ENCODE results near the gene ASAP3. TPM values are rescaled to one million over a fixed set of nuclear protein-coding genes. Genes with fewer than 3 reads are reported as not detected.

Gene ASAP3
- total and polyA plus RNA-seq, 2 of the 13 experiments (the other 11 are each of a cell fraction or from before 2014, with no cell fraction given): 32.6 to 37.0 TPM

GRCh38 chr1:23394181-23394580, 89.8 kb downstream of the ASAP3 start:
- peaks cover 19 to 41% of the 10 kb centered on the region in 2 experiments for H3K36me3 ChIP-seq (replicated peaks in 1 of 2; ENCODE audit: control insufficient read depth in 1 of 2, insufficient read depth in 2 of 2, low read length in 2 of 2)
- no peaks in the 10 kb centered on the region for H4K20me1 ChIP-seq (ENCODE audit: insufficient read depth, low read length)
- no peak overlapping the region for H3K4me3 ChIP-seq (replicated peaks in 1 of 3; ENCODE audit: insufficient read depth in 1 of 3, low read depth in 2 of 3, low read length in 3 of 3)
- WGBS (ENCODE audit: low lambda C conversion rate): 95% methylated on average over 4 of the region's 4 CpGs
- no peaks in the 10 kb centered on the region for H3K79me2 ChIP-seq (ENCODE audit: insufficient read depth, low read length)
- H3K4me1 ChIP-seq (ENCODE audit: insufficient read depth, low read length): peaks cover 19% of the 10 kb centered on the region; the same call in 1 of the 2 replicates
- in situ Hi-C loops (cut with HindIII; ENCODE audit: extremely low pct_ligation_motif_present, low pct_unique_long_range_greater_than_20kb): no loop called here
- FAIRE-seq (no peak), DNase-seq (ENCODE audit: low spot score) (no peak), ATAC-seq (no peak)
- no peak overlapping the region for H3K27ac ChIP-seq (ENCODE audit: extremely low read length, insufficient read depth, low read length)
- H3K27me3 ChIP-seq (ENCODE audit: control insufficient read depth in 1 of 2, insufficient read depth in 2 of 2, low read length in 2 of 2): no peaks in the 10 kb centered on the region
- H2AFZ ChIP-seq (ENCODE audit: low read length): no peak overlapping the region
- no peak overlapping the region for H3K4me2 ChIP-seq (ENCODE audit: low read depth, low read length)
- no peak for TF ChIP-seq ZNF563 (CRISPR knock-in tag; IDR thresholded peaks at IDR 0.05)
- TF ChIP-seq ELF4 (CRISPR knock-in tag; IDR thresholded peaks at IDR 0.05; ENCODE audit: borderline replicate concordance): no peak
- TF ChIP-seq SKIL (CRISPR knock-in tag; IDR thresholded peaks at IDR 0.05; ENCODE audit: borderline replicate concordance): no peak
- no peak for TF ChIP-seq ZKSCAN1 (IDR thresholded peaks at IDR 0.05; ENCODE audit: low read length)
- TF ChIP-seq HINFP (CRISPR knock-in tag; IDR thresholded peaks at IDR 0.05; ENCODE audit: low read depth): no peak
- H3K9ac ChIP-seq (ENCODE audit: insufficient read depth, low read depth, low read length): no peak overlapping the region
- POLR2A ChIA-PET: interaction anchor here (1.1 kb wide), 1 partner anchor 9 kb away, joined by 3 read pairs; no protein-coding TSS in a partner anchor
- CTCF ChIA-PET (ENCODE audit: low intra/inter-chr PET ratio, low total read pairs): no interaction called here
- no TSS peak for BruUV-seq (replicated peaks)
- no peaks in the 10 kb centered on the region for H3K9me3 ChIP-seq (ENCODE audit: low read length)
- intact Hi-C loops (cut with micrococcal nuclease; ENCODE audit: unreplicated experiment): no loop called here

Measured in HepG2 (cell line).